ELF-1 (cell line): ENCODE results near the gene GNG12.

Source experiments
- DNase-seq: peaks from one replicate; pipeline ENCODE4 v3.0.0-alpha.2; 2016; ENCODE audit warnings: low read depth, low spot score

The GNG12 gene

GRCh38 chr1:67754526-67754920 is 78.7 kb downstream of the GNG12 start:
- no peak for DNase-seq

- no peak for DNase-seq
Observed at GRCh38 chr1:67753776-67754525, 79.3 kb downstream of the GNG12 start.

DNA sequence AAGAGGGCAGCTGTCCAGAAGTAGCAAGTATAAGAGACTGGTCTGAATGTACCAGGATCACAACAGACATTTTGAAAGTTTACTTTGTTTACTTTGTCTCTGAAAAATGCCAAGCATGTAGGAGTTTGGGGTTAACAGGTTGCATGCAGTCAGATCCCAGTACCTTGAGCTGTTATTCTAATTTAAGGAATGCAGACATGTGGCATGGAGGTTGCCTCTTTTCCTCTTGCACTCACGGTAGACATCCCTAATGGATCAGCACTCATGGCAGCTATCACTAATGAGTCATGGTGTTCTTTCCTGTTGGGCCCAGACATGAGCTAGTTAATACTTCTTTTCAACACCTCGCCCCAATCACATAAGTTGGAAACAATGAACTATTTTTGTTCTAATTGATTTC is 81.0 kb downstream of the GNG12 start:
- no peak for DNase-seq

DNA sequence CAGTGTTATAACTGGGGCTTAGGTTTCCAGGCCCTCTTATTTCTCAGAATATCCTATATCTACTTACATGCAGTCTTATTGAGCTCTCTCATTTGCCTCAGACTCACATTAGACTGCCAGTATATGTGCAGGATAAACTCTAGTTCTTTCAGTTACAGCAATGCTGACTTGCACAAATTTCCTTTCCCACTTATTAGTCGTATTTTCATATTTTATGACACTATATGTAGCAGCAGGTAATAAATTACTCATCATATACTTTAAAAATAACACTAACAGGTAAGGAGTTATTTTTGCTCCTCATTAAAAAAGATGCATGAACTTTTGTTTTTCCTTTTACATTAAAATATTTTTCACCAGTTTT is 82.6 kb downstream of the GNG12 start:
- no peak for DNase-seq

DNA sequence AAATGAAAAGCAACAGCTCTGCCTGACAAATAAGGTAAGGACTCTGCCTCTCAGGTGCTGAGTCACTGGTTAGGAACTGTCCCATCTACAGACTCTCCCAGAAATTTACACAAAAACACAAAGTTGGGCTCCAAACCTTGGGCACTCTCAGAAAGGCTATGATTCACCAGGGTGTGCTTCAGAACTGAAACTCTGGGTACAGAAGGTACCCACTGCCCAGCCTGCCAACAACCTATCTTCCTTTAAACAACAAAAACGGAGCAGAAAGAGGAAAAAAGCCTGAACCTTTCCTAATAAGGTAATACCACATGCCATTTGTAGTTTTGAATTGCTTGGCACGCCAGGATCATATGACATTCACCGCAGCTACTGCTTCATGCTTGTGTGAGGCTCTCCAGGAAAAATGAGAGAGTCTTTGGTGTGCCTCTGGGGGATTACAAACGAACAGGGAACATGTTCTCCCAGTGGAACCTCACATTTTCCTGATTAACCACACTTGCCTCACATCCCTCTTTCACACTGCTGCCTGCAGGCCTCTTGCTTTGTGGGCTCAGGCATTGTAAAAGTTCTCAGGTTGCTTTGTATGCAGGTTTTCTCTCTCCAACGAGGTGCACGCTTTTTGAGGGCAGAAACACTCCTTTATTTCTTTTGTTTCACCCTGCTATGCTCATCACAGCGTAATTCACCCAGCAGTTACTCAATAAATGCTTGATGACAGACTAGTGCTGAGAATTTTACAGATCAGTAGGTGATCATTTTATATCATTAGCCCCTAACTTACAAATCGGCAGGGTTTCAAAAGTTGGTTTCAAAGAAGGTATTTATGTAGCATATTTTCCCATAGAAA is 83.2 kb downstream of the GNG12 start:
- DNase-seq: peak; percentile 63

DNA sequence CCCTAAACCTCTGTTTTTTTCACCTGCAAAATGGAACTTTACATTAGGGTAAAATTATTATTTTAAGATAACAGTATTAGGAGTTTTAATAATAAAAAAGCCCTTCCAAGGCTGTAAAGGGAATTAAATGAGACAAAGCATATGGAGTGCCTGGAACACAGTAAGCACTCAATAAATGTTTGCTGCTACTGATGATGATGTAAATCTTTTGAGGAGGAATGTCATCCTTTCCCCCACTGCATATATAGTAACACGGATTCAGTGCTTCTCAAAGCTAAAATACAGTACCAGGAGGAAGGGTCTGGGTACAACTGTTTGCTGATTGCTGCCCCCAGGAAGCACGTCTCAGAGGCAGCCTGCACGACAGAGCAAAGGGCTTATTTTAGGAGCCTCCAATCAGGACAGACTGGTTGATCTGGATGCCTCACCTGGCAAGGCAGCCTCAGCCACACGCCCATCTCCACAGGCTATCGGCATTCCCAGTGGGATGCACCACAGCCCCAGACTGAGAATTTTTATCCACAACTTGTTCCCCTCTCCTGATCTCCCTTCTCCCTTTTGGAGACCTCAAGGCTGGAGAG is 83.9 kb downstream of the GNG12 start:
- peak; percentile 89 for DNase-seq

GRCh38 chr1:67748630-67749029 is 84.6 kb downstream of the GNG12 start:
- DNase-seq: no peak

- no peak for DNase-seq
Observed at GRCh38 chr1:67747671-67748546, 85.4 kb downstream of the GNG12 start.

- DNase-seq: no peak
Observed at GRCh38 chr1:67745875-67746698, 87.2 kb downstream of the GNG12 start.

GRCh38 chr1:67743072-67743725 is 90.1 kb downstream of the GNG12 start:
- DNase-seq: no peak

DNA sequence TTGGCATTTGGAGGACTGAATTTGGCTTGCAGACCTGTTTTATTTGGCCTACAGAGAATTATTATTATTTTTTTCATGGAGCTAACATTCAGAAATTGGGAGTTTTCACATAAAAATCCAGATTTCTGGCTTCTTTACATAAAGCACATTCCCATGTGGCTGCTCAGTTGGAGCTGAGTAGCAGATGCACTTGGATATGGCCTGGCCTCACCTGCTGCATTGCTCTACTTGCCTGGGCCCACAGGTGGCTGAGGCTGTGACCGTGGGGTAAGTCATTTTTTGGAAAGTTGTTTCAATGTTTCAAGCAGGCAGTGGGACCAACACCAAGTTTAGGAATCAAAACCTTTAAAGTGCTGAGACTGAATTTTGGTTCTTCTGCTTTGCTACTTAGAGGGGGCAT is 91.5 kb downstream of the GNG12 start:
- DNase-seq: no peak

- no peak for DNase-seq
Observed at GRCh38 chr1:67741121-67741520, 92.1 kb downstream of the GNG12 start.

- DNase-seq: no peak
Observed at GRCh38 chr1:67740543-67740942, 92.7 kb downstream of the GNG12 start.

GRCh38 chr1:67739361-67739760 is 93.9 kb downstream of the GNG12 start:
- DNase-seq: no peak

GRCh38 chr1:67738401-67738800 is 94.9 kb downstream of the GNG12 start:
- DNase-seq: no peak

DNA sequence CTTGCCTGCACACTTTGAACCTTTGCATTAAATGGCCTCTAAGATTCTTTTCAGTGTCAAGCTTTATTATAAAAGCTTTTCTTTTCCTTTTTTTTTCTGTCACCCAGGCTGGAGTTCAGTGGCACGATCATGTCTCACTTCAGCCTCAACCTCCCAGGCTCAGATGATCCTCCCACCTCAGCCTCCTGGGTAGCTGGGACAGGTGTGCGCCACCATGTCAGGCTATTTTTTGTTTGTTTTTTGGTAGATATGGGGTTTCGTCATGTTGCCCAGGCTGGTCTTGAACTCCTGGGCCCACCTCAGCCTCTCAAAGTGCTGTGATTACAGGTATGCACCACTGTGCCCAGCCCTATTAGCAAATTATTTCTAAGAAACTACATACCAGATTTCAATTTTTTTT is 95.4 kb downstream of the GNG12 start:
- DNase-seq: no peak

DNA sequence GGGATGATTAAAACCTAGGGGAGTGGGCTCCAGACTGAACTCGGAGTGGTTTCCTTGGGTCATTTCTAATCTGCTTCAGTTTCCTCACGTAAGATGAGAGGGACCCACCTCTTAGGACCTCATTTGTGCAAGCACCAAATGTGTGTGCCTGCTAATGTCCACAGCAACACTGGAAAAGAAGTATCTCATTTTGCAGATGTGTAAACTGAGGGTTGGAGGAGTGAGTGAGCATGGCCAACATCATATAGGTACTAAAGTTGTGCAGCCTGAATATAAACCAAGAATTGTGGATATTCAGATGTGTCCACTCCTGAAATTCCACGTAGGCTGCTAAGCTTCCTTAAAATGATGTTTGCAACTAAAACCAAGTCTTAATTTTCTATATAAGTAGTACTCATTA is 96.5 kb downstream of the GNG12 start:
- DNase-seq: no peak

- peak; percentile 38 for DNase-seq
Observed at GRCh38 chr1:67735806-67736627, 97.2 kb downstream of the GNG12 start.

- no peak for DNase-seq
Observed at GRCh38 chr1:67735206-67735605, 98.1 kb downstream of the GNG12 start.

DNA sequence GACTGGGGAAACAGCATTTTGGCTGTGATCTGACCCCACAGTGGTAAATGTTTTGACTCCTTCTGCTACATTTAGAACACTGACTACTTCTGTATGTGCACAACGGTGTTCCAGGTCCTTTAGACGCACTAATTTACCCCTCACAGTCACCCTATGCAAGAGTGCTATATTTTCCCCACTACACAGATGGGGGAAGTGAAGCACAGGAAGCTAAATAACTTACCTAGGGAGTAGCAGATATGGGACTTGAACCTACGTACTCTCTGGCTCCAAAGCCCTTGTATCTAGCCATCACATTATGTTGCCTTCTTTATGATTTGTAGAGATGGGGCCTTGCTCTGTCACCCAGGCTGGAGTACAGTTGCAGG is 99.0 kb downstream of the GNG12 start:
- no peak for DNase-seq
